Activated naive CD8-positive, alpha-beta T cell (primary cell): ENCODE results near the gene NPR1.

Experiments
- H3K27ac Mint-ChIP-seq: one replicate; pipeline ENCODE4 v1.8.0; 2021; ENCODE audit warnings: mixed read lengths
- H3K27me3 Mint-ChIP-seq: one replicate; pipeline ENCODE4 v1.8.0; 2021; ENCODE audit warnings: mixed read lengths
- H3K36me3 Mint-ChIP-seq: one replicate; pipeline ENCODE4 v1.8.0; 2021; ENCODE audit warnings: mixed read lengths
- H3K4me1 Mint-ChIP-seq: one replicate; pipeline ENCODE4 v1.8.0; 2021; ENCODE audit warnings: low read depth, mixed read lengths
- H3K4me3 Mint-ChIP-seq: one replicate; pipeline ENCODE4 v1.8.0; 2021; ENCODE audit warnings: mild to moderate bottlenecking, mixed read lengths
- H3K9me3 Mint-ChIP-seq: one replicate; pipeline ENCODE4 v1.8.0; 2021; ENCODE audit warnings: low read depth, mixed read lengths

NPR1 gene

DNA sequence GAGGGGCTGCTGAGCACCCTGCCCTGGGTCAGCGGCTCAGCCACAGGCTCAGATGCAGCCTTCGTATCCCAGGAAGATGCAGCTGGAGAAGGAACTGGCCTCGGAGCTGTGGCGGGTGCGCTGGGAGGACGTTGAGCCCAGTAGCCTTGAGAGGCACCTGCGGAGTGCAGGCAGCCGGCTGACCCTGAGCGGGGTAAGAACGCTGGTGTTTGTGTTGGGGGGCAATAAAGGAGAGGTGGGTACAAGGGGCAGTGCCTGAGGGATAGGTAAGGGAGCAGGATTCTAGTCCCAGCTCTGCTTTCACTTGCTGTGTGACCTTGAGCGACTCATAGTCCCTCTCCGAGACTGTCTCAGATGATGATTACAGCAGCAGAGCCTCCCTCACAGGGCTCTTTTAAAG lies 6.4 kb downstream of the NPR1 start:
- Mint-ChIP-seq H3K27ac (no peak overlapping the region), H3K36me3 (no peaks in the 10 kb centered on the region), H3K27me3 (peaks cover 10% of the 10 kb centered on the region), H3K9me3 (no peaks in the 10 kb centered on the region), H3K4me1 (peaks cover 5% of the 10 kb centered on the region), H3K4me3 (no peak overlapping the region)

- Mint-ChIP-seq H3K4me1 (peaks cover 7% of the 10 kb centered on the region), H3K4me3 (no peak overlapping the region), H3K9me3 (no peaks in the 10 kb centered on the region), H3K27me3 (peaks cover 6% of the 10 kb centered on the region), H3K36me3 (no peaks in the 10 kb centered on the region), H3K27ac (no peak overlapping the region)
Observed at GRCh38 chr1:153685544-153686340, 7.3 kb downstream of the NPR1 start.

DNA sequence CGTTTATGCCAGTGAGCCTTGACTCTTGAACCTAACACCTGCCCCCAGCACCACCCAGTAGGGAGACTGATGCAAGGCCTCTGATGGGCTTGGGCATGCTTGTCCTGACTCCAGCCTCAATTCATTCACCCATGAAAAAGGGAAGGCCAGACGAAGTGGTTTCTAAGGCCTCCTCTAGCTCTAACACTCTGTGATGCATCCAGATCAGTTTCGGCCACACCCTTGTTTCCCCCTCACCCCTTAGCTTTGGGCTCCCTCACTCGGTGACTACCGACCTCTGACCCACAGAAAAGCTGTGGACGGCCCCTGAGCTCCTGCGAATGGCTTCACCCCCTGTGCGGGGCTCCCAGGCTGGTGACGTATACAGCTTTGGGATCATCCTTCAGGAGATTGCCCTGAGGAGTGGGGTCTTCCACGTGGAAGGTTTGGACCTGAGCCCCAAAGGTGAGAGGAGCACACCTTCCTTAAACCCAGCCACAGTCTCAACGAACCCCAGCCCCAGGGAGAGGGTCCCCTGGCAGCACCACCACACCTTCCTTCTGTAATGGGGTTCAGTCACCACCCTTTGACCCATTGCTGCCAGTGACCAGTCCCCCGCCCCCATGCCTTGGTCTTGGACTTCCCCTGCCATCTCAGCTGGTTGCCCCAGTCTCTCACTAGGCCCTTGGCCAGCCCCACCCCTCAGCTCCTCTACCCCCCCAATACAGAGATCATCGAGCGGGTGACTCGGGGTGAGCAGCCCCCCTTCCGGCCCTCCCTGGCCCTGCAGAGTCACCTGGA lies 9.0 kb downstream of the NPR1 start:
- no peaks in the 10 kb centered on the region for H3K9me3 Mint-ChIP-seq
- no peaks in the 10 kb centered on the region for H3K27me3 Mint-ChIP-seq
- no peak overlapping the region for H3K27ac Mint-ChIP-seq
- no peaks in the 10 kb centered on the region for H3K36me3 Mint-ChIP-seq
- H3K4me3 Mint-ChIP-seq: no peak overlapping the region
- H3K4me1 Mint-ChIP-seq: peaks cover 12% of the 10 kb centered on the region

GRCh38 chr1:153688276-153688675 lies 9.8 kb downstream of the NPR1 start:
- Mint-ChIP-seq H3K27ac (no peak overlapping the region), H3K27me3 (no peaks in the 10 kb centered on the region), H3K4me3 (no peak overlapping the region), H3K36me3 (no peaks in the 10 kb centered on the region), H3K9me3 (no peaks in the 10 kb centered on the region), H3K4me1 (peaks cover 12% of the 10 kb centered on the region)

GRCh38 chr1:153688736-153689328 lies 10.3 kb downstream of the NPR1 start:
- H3K27me3 Mint-ChIP-seq: no peaks in the 10 kb centered on the region
- no peaks in the 10 kb centered on the region for H3K9me3 Mint-ChIP-seq
- H3K4me1 Mint-ChIP-seq: peaks cover 12% of the 10 kb centered on the region
- no peak overlapping the region for H3K27ac Mint-ChIP-seq
- no peaks in the 10 kb centered on the region for H3K36me3 Mint-ChIP-seq
- H3K4me3 Mint-ChIP-seq: no peak overlapping the region

GRCh38 chr1:153693466-153693865 lies 15.0 kb downstream of the NPR1 start:
- Mint-ChIP-seq H3K4me1 (peaks cover 12% of the 10 kb centered on the region), H3K9me3 (no peaks in the 10 kb centered on the region), H3K27me3 (peaks cover 1% of the 10 kb centered on the region), H3K27ac (no peak overlapping the region), H3K4me3 (no peak overlapping the region), H3K36me3 (no peaks in the 10 kb centered on the region)

- H3K9me3 Mint-ChIP-seq: no peaks in the 10 kb centered on the region
- no peak overlapping the region for H3K27ac Mint-ChIP-seq
- H3K36me3 Mint-ChIP-seq: no peaks in the 10 kb centered on the region
- H3K4me3 Mint-ChIP-seq: no peak overlapping the region
- H3K27me3 Mint-ChIP-seq: peaks cover 1% of the 10 kb centered on the region
- H3K4me1 Mint-ChIP-seq: no peaks in the 10 kb centered on the region
Observed at GRCh38 chr1:153696741-153697140, 18.3 kb downstream of the NPR1 start.

- Mint-ChIP-seq H3K4me3 (no peak overlapping the region), H3K27ac (no peak overlapping the region)
Observed at GRCh38 chr1:153697191-153698019, 18.9 kb downstream of the NPR1 start.

DNA sequence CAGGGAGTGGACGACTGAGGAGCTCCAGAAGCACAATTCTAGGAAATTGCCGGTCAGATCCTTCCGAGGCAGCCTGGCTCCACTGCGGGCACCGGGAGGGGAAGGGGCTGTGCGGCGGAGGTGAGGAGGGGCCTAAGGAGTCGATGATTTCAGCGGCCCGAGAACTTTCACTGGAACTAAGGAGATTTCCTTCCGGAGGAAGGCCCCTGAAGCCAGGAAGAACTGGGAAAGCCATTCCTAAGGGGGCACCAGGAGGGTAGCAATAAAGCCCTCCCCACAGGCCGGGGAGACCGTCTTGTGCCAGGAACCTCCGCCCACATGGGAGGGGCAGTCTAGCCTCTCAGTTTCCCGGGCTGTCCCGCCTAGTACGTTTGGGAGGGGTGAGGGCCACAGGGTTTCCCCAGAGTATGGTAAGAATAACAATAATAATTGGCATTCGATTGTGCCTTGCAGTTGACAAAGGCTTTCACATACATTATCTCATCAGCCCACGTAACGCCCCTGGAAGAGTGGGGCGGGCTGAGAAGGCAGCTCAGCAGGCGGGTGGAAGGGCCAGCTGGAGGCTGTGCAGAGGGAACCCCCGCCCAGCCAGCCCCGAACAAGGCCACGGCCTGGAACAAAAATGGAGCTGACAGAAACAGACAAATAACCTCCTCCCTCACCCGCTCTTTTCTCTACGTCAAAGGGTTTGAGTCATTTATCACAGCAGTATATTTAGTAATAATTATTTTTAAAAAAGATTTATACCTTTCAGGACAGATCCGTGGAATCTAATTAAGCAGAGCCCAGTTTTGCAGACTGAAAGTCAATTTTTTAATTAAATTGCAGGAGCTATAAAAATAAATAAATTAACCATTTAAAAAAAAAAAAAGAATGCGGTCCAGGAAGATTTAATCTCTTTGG lies 19.8 kb downstream of the NPR1 start:
- Mint-ChIP-seq H3K9me3 (no peaks in the 10 kb centered on the region), H3K27ac (no peak overlapping the region), H3K27me3 (peaks cover 1% of the 10 kb centered on the region), H3K4me1 (no peaks in the 10 kb centered on the region), H3K36me3 (no peaks in the 10 kb centered on the region), H3K4me3 (no peak overlapping the region)

More at GRCh38 chr1:153697191-153698019, 18.9 kb downstream of the NPR1 start:
- Mint-ChIP-seq H3K4me1 (no peaks in the 10 kb centered on the region), H3K9me3 (no peaks in the 10 kb centered on the region), H3K27me3 (peaks cover 1% of the 10 kb centered on the region), H3K36me3 (no peaks in the 10 kb centered on the region)

DNA sequence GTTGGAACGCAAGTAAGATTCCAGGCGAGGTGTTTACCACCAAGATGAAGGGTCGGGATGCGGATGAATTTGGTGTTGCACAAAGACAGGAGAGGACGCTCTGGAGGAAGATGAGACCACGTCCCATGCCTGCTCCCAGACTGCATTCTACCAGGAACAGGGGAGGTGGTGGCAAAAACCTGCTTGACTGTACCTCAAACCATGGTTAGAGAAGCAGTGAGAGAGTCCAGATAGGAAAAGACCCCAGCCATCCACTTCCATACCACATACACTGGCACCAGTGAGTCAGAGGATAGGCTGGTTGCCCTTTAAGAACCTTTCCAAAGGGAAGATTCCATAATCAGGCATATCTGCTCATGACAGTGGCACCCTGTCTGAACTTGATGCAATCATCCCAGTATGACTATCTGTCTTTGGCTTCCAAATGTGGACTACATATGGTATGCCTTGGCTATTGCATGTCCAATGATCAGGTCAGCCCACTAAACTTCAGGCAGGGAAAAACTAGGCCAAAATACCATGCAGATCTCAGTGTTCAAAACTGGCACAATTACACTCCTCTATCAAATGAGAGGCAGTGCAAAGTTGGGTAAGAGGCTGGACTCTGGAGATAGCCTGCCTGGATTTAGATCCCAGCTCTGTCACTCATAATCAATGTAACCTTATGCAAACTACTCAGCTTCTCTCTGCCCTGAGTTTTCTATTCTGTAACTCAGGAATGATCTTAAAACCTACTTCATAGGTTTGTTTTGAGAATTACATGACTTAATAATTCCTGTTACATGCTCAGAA lies 20.6 kb downstream of the NPR1 start:
- no peak overlapping the region for H3K4me3 Mint-ChIP-seq
- H3K27me3 Mint-ChIP-seq: peaks cover 1% of the 10 kb centered on the region
- no peaks in the 10 kb centered on the region for H3K9me3 Mint-ChIP-seq
- no peaks in the 10 kb centered on the region for H3K4me1 Mint-ChIP-seq
- H3K36me3 Mint-ChIP-seq: no peaks in the 10 kb centered on the region
- H3K27ac Mint-ChIP-seq: no peak overlapping the region

DNA sequence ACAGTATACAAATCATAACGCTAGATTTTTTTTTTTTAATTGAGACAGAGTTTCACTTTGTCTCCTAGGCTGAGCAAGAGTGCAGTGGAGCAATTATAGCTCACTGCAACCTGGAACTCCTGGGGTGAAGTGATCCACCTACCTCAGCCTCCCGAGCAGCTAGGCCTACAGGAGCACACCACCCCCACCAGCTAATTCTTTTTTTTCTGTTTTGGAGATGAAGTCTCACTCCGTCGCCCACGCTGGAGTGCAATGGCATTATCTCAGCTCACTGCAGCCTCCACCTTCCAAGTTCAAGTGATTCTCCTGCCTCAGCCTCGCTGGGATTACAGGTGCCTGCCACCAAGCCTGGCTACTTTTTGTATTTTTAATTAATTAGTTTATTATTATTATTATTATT lies 21.3 kb downstream of the NPR1 start:
- no peaks in the 10 kb centered on the region for H3K4me1 Mint-ChIP-seq

GRCh38 chr1:153705484-153705883 lies 27.0 kb downstream of the NPR1 start:
- Mint-ChIP-seq H3K36me3 (no peaks in the 10 kb centered on the region), H3K4me1 (no peaks in the 10 kb centered on the region), H3K27ac (no peak overlapping the region), H3K27me3 (no peaks in the 10 kb centered on the region), H3K9me3 (no peaks in the 10 kb centered on the region), H3K4me3 (no peak overlapping the region)

More for the DNA sequence above, 21.3 kb downstream of the NPR1 start:
- no peaks in the 10 kb centered on the region for H3K9me3 Mint-ChIP-seq
- no peak overlapping the region for H3K27ac Mint-ChIP-seq
- H3K4me3 Mint-ChIP-seq: no peak overlapping the region
- peaks cover 1% of the 10 kb centered on the region for H3K27me3 Mint-ChIP-seq
- H3K36me3 Mint-ChIP-seq: no peaks in the 10 kb centered on the region

DNA sequence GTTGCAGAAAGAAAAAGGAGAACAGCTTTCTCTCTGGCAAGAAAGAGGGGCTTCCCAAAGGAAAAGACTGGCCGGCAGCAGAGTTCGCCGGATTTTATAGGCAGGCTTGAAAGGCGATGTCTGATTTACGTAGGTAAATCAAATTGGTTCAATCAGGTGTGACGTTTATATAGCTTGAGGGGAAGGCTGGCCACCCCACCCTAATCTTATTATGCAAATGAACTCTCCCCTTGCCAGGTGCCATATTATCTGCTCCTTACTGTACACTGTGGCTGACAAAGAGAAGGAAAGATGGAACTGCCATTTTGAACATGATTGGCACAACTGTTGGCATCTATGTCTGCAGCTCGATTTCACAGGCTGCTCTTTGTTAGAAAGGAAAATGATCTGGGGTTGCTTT lies 32.5 kb downstream of the NPR1 start:
- Mint-ChIP-seq H3K27me3 (peaks cover 1% of the 10 kb centered on the region), H3K4me1 (no peaks in the 10 kb centered on the region), H3K9me3 (no peaks in the 10 kb centered on the region), H3K4me3 (no peak overlapping the region), H3K27ac (no peak overlapping the region), H3K36me3 (no peaks in the 10 kb centered on the region)
